ENCODE measurements around the gene DLX4.
A peak's percentile ranks its signal among the peaks of the same experiment; 100 is the strongest.

GRCh38 chr17:50023520-50023919 is 54.5 kb downstream of the DLX4 start:
- TF ChIP-seq, protein P1, sequence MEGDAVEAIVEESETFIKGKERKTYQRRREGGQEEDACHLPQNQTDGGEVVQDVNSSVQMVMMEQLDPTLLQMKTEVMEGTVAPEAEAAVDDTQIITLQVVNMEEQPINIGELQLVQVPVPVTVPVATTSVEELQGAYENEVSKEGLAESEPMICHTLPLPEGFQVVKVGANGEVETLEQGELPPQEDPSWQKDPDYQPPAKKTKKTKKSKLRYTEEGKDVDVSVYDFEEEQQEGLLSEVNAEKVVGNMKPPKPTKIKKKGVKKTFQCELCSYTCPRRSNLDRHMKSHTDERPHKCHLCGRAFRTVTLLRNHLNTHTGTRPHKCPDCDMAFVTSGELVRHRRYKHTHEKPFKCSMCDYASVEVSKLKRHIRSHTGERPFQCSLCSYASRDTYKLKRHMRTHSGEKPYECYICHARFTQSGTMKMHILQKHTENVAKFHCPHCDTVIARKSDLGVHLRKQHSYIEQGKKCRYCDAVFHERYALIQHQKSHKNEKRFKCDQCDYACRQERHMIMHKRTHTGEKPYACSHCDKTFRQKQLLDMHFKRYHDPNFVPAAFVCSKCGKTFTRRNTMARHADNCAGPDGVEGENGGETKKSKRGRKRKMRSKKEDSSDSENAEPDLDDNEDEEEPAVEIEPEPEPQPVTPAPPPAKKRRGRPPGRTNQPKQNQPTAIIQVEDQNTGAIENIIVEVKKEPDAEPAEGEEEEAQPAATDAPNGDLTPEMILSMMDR (IDR thresholded peaks at IDR 0.05): no peak
- TF ChIP-seq POLR2AphosphoS5 (IDR thresholded peaks at IDR 0.05) (peak in 2 of 4 donors; percentile 5 to 29), POLR2A (IDR thresholded peaks at IDR 0.05) (no peak), EP300 (IDR thresholded peaks at IDR 0.05) (no peak)
